ENCODE data around the gene RNF187. TPM values are rescaled to one million over a fixed set of nuclear protein-coding genes. Genes with fewer than 3 reads are reported as not detected.
"Not testable (repeated sequence)": the region's sequence is repeated elsewhere in the genome, so short reads cannot be mapped to it uniquely, and the experiment has no call there.

The RNF187 gene
- total RNA-seq, 1 donor from 2014 or later: 128 TPM

GRCh38 chr1:228502522-228502921 lies 15.3 kb downstream of the RNF187 start:
- H3K27me3 ChIP-seq (ENCODE audit: control insufficient read depth, insufficient read depth, low read length): no peaks in the 10 kb centered on the region
- no peaks in the 10 kb centered on the region for H3K36me3 ChIP-seq (ENCODE audit: control insufficient read depth, insufficient read depth, low read length)
- H3K4me3 ChIP-seq (ENCODE audit: low read depth, low read length): no peak overlapping the region
- no peak for DNase-seq (ENCODE audit: low read depth)
- no peak for TF ChIP-seq CTCF (IDR thresholded peaks at IDR 0.05; ENCODE audit: insufficient read depth, low read length, poor library complexity, severe bottlenecking)

GRCh38 chr1:228505944-228506343 lies 18.8 kb downstream of the RNF187 start:
- H3K36me3 ChIP-seq (ENCODE audit: control insufficient read depth, insufficient read depth, low read length); DNase-seq (ENCODE audit: low read depth); H3K27me3 ChIP-seq (ENCODE audit: control insufficient read depth, insufficient read depth, low read length); H3K4me3 ChIP-seq (ENCODE audit: low read depth, low read length): not testable (repeated sequence)

- H3K4me3 ChIP-seq (ENCODE audit: low read depth, low read length): no peak overlapping the region
- no peak for DNase-seq (ENCODE audit: low read depth)
- TF ChIP-seq CTCF (IDR thresholded peaks at IDR 0.05; ENCODE audit: insufficient read depth, low read length, poor library complexity, severe bottlenecking): no peak
- peaks cover 13% of the 10 kb centered on the region for H3K27me3 ChIP-seq (ENCODE audit: control insufficient read depth, insufficient read depth, low read length)
- H3K36me3 ChIP-seq (ENCODE audit: control insufficient read depth, insufficient read depth, low read length): no peaks in the 10 kb centered on the region
Measured at GRCh38 chr1:228507961-228508652, 20.9 kb downstream of the RNF187 start.

- Histone ChIP-seq H3K27me3 (ENCODE audit: control insufficient read depth, insufficient read depth, low read length) (peaks cover 13% of the 10 kb centered on the region), H3K36me3 (ENCODE audit: control insufficient read depth, insufficient read depth, low read length) (no peaks in the 10 kb centered on the region), H3K4me3 (ENCODE audit: low read depth, low read length) (no peak overlapping the region)
- no peak for TF ChIP-seq CTCF (IDR thresholded peaks at IDR 0.05; ENCODE audit: insufficient read depth, low read length, poor library complexity, severe bottlenecking)
- DNase-seq (ENCODE audit: low read depth): no peak
Measured at GRCh38 chr1:228508840-228509415, 21.7 kb downstream of the RNF187 start.

GRCh38 chr1:228510101-228510802 lies 23.1 kb downstream of the RNF187 start:
- H3K4me3 ChIP-seq (ENCODE audit: low read depth, low read length): no peak overlapping the region
- TF ChIP-seq CTCF (IDR thresholded peaks at IDR 0.05; ENCODE audit: insufficient read depth, low read length, poor library complexity, severe bottlenecking): no peak
- H3K36me3 ChIP-seq (ENCODE audit: control insufficient read depth, insufficient read depth, low read length): no peaks in the 10 kb centered on the region
- no peak for DNase-seq (ENCODE audit: low read depth)
- H3K27me3 ChIP-seq (ENCODE audit: control insufficient read depth, insufficient read depth, low read length): peaks cover 18% of the 10 kb centered on the region

- no peak for TF ChIP-seq CTCF (IDR thresholded peaks at IDR 0.05; ENCODE audit: insufficient read depth, low read length, poor library complexity, severe bottlenecking)
Measured at GRCh38 chr1:228510803-228511413, 23.7 kb downstream of the RNF187 start.

More at GRCh38 chr1:228510803-228511413, 23.7 kb downstream of the RNF187 start:
- no peak overlapping the region for H3K4me3 ChIP-seq (ENCODE audit: low read depth, low read length)
- H3K27me3 ChIP-seq (ENCODE audit: control insufficient read depth, insufficient read depth, low read length): peaks cover 20% of the 10 kb centered on the region
- no peaks in the 10 kb centered on the region for H3K36me3 ChIP-seq (ENCODE audit: control insufficient read depth, insufficient read depth, low read length)
- no peak for DNase-seq (ENCODE audit: low read depth)
